Activated CD8-positive, alpha-beta memory T cell treated with anti-CD3 and anti-CD28 coated beads for 4 hours (primary cell): Measurements from ENCODE around the gene KAT2A.

ENCODE experiments used
- DNase-seq, 2 donors: peaks; one replicate each; pipeline ENCODE4 v3.0.0-alpha.2; 2020; ENCODE audit warnings: low read depth in 2 of 2

KAT2A gene

GRCh38 chr17:42135664-42136653, 14.8 kb upstream of the KAT2A start:
- no peak for DNase-seq

- no peak for DNase-seq
Observed at GRCh38 chr17:42135151-42135550, 14.0 kb upstream of the KAT2A start.

- no peak for DNase-seq
Observed at GRCh38 chr17:42133461-42134041, 12.4 kb upstream of the KAT2A start.

GRCh38 chr17:42132941-42133340, 11.8 kb upstream of the KAT2A start:
- no peak for DNase-seq

GRCh38 chr17:42131981-42132432, 10.8 kb upstream of the KAT2A start:
- DNase-seq, result no peak

GRCh38 chr17:42131232-42131631, 10.1 kb upstream of the KAT2A start:
- no peak for DNase-seq

- DNase-seq, result no peak
Observed at GRCh38 chr17:42130310-42130936, 9.3 kb upstream of the KAT2A start.

- DNase-seq, result no peak
Observed at GRCh38 chr17:42129109-42129837, 8.1 kb upstream of the KAT2A start.

- DNase-seq, result no peak
Observed at GRCh38 chr17:42127414-42127813, 6.2 kb upstream of the KAT2A start.

- DNase-seq, result no peak
Observed at GRCh38 chr17:42126836-42127235, 5.7 kb upstream of the KAT2A start.

- no peak for DNase-seq
Observed at GRCh38 chr17:42125565-42125964, 4.4 kb upstream of the KAT2A start.

- no peak for DNase-seq
Observed at GRCh38 chr17:42124256-42124655, 3.1 kb upstream of the KAT2A start.

- DNase-seq, result no peak
Observed at GRCh38 chr17:42122371-42123303, 1.5 kb upstream of the KAT2A start, which contains the start of gene HSPB9. Gene HSPB9 (plus strand): TSS chr17:42122804. CDS start chr17:42122851, 47 bp downstream.

- no peak for DNase-seq
Observed at GRCh38 chr17:42120161-42120769, 902 bp downstream of the KAT2A start.

GRCh38 chr17:42119301-42119700, 1.9 kb downstream of the KAT2A start:
- DNase-seq, result no peak

- no peak for DNase-seq
Observed at GRCh38 chr17:42118545-42118944, 2.6 kb downstream of the KAT2A start.

- no peak for DNase-seq
Observed at GRCh38 chr17:42118126-42118510, 3.0 kb downstream of the KAT2A start.

- no peak for DNase-seq
Observed at GRCh38 chr17:42117397-42118125, 3.6 kb downstream of the KAT2A start.

- DNase-seq, result peak; percentile 64 to 68
Observed at GRCh38 chr17:42116705-42117396, 4.3 kb downstream of the KAT2A start.
